ENCODE data around the gene SLC66A2. TPM values are rescaled to one million over a fixed set of nuclear protein-coding genes. Genes with fewer than 3 reads are reported as not detected.

SLC66A2 gene
- total RNA-seq, 1 donor from 2014 or later: 35.1 TPM

DNA sequence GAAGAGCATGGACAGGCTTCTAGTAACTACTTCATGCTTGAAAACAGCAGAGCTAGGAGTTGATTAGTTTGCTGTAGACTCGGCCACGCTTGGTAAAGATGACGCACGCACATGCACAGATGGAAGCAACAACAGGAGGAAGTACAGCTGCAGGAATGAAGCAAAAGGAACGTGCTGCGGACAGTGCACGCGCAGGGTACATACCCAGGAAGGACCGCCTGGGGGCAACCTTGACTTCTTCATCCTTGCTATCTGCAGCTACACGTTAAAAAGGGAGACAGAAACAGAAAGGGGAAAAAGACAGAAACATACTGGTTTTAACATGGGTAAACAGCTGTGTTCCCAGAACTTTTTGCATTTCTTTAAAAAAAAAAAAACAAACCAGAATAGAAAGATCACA lies 17.7 kb downstream of the SLC66A2 start:
- no peak overlapping the region for H3K27ac Mint-ChIP-seq (ENCODE audit: unreplicated experiment)
- DNase-seq (ENCODE audit: extremely low spot score, unreplicated experiment): no peak

DNA sequence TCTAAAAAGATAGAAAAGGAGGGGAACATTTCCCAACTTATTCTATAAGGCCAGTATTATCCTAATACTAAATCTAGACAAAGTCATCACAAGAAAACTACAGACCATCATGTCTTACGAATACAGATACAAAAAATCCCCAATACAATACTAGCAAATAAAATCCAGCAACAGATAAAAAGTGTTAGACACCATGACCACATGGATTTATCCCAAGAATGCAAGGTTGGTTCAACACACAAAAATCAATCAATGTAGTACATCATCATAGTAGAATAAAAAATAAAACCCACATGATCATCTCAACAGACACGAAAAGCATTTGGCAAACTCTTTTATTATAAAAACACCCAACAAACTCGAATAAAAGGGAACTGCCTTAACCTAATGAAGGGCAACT lies 18.5 kb downstream of the SLC66A2 start:
- Mint-ChIP-seq H3K27me3 (ENCODE audit: unreplicated experiment) (no peaks in the 10 kb centered on the region), H3K36me3 (ENCODE audit: unreplicated experiment) (peaks cover 79% of the 10 kb centered on the region), H3K4me3 (ENCODE audit: unreplicated experiment) (no peak overlapping the region), H3K9me3 (ENCODE audit: unreplicated experiment) (peaks cover 41% of the 10 kb centered on the region), H3K4me1 (ENCODE audit: unreplicated experiment) (peaks cover 6% of the 10 kb centered on the region), H3K27ac (ENCODE audit: unreplicated experiment) (no peak overlapping the region)
- no peak for DNase-seq (ENCODE audit: extremely low spot score, unreplicated experiment)
- TF ChIP-seq, protein P1, sequence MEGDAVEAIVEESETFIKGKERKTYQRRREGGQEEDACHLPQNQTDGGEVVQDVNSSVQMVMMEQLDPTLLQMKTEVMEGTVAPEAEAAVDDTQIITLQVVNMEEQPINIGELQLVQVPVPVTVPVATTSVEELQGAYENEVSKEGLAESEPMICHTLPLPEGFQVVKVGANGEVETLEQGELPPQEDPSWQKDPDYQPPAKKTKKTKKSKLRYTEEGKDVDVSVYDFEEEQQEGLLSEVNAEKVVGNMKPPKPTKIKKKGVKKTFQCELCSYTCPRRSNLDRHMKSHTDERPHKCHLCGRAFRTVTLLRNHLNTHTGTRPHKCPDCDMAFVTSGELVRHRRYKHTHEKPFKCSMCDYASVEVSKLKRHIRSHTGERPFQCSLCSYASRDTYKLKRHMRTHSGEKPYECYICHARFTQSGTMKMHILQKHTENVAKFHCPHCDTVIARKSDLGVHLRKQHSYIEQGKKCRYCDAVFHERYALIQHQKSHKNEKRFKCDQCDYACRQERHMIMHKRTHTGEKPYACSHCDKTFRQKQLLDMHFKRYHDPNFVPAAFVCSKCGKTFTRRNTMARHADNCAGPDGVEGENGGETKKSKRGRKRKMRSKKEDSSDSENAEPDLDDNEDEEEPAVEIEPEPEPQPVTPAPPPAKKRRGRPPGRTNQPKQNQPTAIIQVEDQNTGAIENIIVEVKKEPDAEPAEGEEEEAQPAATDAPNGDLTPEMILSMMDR (IDR thresholded peaks at IDR 0.05): no peak

More for the DNA sequence above, 17.7 kb downstream of the SLC66A2 start:
- Mint-ChIP-seq H3K9me3 (ENCODE audit: unreplicated experiment) (peaks cover 40% of the 10 kb centered on the region), H3K4me3 (ENCODE audit: unreplicated experiment) (no peak overlapping the region), H3K27me3 (ENCODE audit: unreplicated experiment) (no peaks in the 10 kb centered on the region), H3K36me3 (ENCODE audit: unreplicated experiment) (peaks cover 75% of the 10 kb centered on the region), H3K4me1 (ENCODE audit: unreplicated experiment) (peaks cover 10% of the 10 kb centered on the region)
- TF ChIP-seq, protein P1 (IDR thresholded peaks at IDR 0.05): no peak

DNA sequence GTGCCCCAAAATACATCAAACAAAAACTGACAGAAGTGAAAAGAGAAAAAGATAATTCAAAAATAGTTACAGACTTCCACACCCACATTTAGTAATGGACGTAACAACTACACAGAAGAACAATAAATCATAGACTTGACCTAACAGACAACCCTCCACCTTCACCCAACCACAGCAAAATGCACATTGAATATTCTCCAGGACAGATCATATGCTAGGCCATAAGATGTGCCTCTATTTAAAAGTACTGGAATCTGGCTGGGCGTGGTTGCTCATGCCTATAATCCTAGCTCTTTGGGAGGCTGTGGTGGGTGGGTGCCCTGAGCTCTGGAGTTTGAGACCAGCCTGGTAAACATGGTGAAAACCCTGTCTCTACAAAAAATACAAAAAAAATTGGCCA lies 20.0 kb downstream of the SLC66A2 start:
- H3K36me3 Mint-ChIP-seq (ENCODE audit: unreplicated experiment): peaks cover 70% of the 10 kb centered on the region
- H3K4me1 Mint-ChIP-seq (ENCODE audit: unreplicated experiment): peaks cover 6% of the 10 kb centered on the region
- no peaks in the 10 kb centered on the region for H3K27me3 Mint-ChIP-seq (ENCODE audit: unreplicated experiment)
- no peak overlapping the region for H3K27ac Mint-ChIP-seq (ENCODE audit: unreplicated experiment)
- TF ChIP-seq, protein P1 (IDR thresholded peaks at IDR 0.05): no peak
- DNase-seq (ENCODE audit: extremely low spot score, unreplicated experiment): no peak
- peaks cover 41% of the 10 kb centered on the region for H3K9me3 Mint-ChIP-seq (ENCODE audit: unreplicated experiment)
- no peak overlapping the region for H3K4me3 Mint-ChIP-seq (ENCODE audit: unreplicated experiment)

DNA sequence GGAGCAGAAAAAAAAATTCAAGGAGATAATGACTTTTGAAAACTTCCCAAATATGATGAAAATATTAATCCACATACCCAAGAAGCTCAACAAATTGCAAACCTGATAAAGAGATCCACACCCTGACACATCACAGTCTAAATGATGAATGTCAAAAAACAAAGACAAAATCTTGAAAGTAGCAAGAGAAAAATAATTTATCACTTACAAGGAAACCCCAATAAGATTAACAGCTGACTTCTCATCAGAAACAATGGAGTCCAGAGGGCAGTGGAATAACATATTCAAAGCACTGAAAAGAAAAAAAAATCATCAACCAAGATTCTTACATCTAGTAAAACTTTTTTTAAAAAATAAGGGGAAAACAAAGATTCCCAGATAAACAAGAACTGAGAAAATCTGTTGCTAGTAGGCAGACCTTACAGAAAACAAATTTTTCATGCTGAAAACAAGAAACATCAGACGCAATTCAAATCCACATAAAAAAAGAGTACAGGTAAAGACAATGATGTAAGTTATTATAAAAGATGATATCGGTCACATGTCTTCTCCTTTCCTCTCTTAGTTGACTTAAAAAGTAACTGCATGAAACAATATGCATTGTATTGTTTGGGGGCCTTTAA lies 21.3 kb downstream of the SLC66A2 start:
- H3K4me1 Mint-ChIP-seq (ENCODE audit: unreplicated experiment): peaks cover 6% of the 10 kb centered on the region
- DNase-seq (ENCODE audit: extremely low spot score, unreplicated experiment): no peak
- H3K9me3 Mint-ChIP-seq (ENCODE audit: unreplicated experiment): peaks cover 34% of the 10 kb centered on the region
- H3K4me3 Mint-ChIP-seq (ENCODE audit: unreplicated experiment): no peak overlapping the region
- H3K27me3 Mint-ChIP-seq (ENCODE audit: unreplicated experiment): no peaks in the 10 kb centered on the region
- H3K36me3 Mint-ChIP-seq (ENCODE audit: unreplicated experiment): peaks cover 63% of the 10 kb centered on the region
- no peak overlapping the region for H3K27ac Mint-ChIP-seq (ENCODE audit: unreplicated experiment)
- TF ChIP-seq, protein P1 (IDR thresholded peaks at IDR 0.05): no peak

DNA sequence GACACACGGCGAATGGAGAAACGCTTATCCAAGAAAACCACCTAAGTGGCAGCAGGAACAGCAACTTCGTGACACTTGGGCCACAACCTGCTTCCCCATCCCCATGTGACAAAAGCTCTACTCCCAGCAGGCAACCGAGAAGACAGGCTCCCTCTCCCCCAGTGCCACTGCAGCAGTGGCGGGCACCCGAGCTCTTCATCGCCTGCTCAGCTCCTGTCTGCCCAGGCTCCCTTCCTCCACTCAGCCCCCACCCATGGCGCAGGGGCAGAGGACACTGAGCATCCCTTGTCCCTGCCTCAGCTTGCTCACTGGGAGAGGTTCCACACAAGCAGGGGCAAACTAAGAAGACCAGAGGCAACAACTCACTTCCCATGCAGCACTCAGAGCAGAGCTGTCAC lies 22.9 kb downstream of the SLC66A2 start:
- no peaks in the 10 kb centered on the region for H3K4me1 Mint-ChIP-seq (ENCODE audit: unreplicated experiment)
- no peaks in the 10 kb centered on the region for H3K27me3 Mint-ChIP-seq (ENCODE audit: unreplicated experiment)
- DNase-seq (ENCODE audit: extremely low spot score, unreplicated experiment): peak; percentile 69
- H3K9me3 Mint-ChIP-seq (ENCODE audit: unreplicated experiment): peaks cover 34% of the 10 kb centered on the region
- no peak overlapping the region for H3K4me3 Mint-ChIP-seq (ENCODE audit: unreplicated experiment)
- H3K36me3 Mint-ChIP-seq (ENCODE audit: unreplicated experiment): peaks cover 69% of the 10 kb centered on the region
- TF ChIP-seq, protein P1 (IDR thresholded peaks at IDR 0.05): no peak
- no peak overlapping the region for H3K27ac Mint-ChIP-seq (ENCODE audit: unreplicated experiment)
